PFSK-1 (cell line): Measurements from ENCODE around the gene HSD17B11.

Experiments used
- FOXP2 ChIP-seq: optimal IDR thresholded peaks from 2 replicates; pipeline ENCODE3; 2011; ENCODE audit warnings: borderline replicate concordance, control low read depth, inconsistent platforms; ENCODE audit not compliant: insufficient read depth; ENCODE audit errors: extremely low read length, extremely low read depth
- POLR2AphosphoS5 ChIP-seq: IDR thresholded peaks from 2 replicates; pipeline ENCODE4 v1.6.1; 2012; ENCODE audit warnings: low read depth, mild to moderate bottlenecking, control low read depth, low read length, moderate library complexity
- SIN3A ChIP-seq: IDR thresholded peaks from 2 replicates; pipeline ENCODE4 v1.6.1; 2012; ENCODE audit warnings: mild to moderate bottlenecking, low read length, moderate library complexity, borderline replicate concordance; ENCODE audit not compliant: insufficient read depth
- TAF1 ChIP-seq: IDR thresholded peaks from 2 replicates; pipeline ENCODE4 v1.6.1; 2012; ENCODE audit warnings: low read length, control low read depth, borderline replicate concordance; ENCODE audit not compliant: insufficient read depth
- TF ChIP-seq, protein P1 (sequence below), 2 experiments: IDR thresholded peaks; 2 replicates each; pipeline versions ENCODE4 v1.6.1 to v1.8.0; 2011 to 2012; ENCODE audit warnings: low read depth in 2 of 2, low read length in 2 of 2, control low read depth in 1 of 2, inconsistent platforms in 1 of 2, mild to moderate bottlenecking in 1 of 2, moderate library complexity in 1 of 2; ENCODE audit not compliant: insufficient read depth in 1 of 2

The HSD17B11 gene

DNA sequence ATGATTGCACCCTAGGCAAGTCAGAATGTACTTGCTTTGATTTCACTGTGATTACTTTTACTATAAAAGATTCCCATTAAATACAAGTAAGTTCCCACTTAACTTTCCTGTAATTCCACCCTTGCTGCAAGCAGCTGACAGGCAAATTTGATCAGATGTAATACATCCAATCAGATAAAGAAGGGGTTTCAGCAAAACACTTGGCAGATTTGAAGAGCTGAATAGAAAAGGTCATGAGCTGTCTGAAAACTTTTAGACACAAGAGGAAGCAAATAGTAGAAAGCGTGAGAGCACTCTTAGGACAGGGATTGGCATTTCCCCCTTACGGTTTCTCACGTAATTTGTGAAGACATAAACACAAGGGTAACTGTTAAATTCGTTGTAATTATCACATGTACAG, 91.1 kb downstream of the HSD17B11 start:
- TF ChIP-seq, protein P1, sequence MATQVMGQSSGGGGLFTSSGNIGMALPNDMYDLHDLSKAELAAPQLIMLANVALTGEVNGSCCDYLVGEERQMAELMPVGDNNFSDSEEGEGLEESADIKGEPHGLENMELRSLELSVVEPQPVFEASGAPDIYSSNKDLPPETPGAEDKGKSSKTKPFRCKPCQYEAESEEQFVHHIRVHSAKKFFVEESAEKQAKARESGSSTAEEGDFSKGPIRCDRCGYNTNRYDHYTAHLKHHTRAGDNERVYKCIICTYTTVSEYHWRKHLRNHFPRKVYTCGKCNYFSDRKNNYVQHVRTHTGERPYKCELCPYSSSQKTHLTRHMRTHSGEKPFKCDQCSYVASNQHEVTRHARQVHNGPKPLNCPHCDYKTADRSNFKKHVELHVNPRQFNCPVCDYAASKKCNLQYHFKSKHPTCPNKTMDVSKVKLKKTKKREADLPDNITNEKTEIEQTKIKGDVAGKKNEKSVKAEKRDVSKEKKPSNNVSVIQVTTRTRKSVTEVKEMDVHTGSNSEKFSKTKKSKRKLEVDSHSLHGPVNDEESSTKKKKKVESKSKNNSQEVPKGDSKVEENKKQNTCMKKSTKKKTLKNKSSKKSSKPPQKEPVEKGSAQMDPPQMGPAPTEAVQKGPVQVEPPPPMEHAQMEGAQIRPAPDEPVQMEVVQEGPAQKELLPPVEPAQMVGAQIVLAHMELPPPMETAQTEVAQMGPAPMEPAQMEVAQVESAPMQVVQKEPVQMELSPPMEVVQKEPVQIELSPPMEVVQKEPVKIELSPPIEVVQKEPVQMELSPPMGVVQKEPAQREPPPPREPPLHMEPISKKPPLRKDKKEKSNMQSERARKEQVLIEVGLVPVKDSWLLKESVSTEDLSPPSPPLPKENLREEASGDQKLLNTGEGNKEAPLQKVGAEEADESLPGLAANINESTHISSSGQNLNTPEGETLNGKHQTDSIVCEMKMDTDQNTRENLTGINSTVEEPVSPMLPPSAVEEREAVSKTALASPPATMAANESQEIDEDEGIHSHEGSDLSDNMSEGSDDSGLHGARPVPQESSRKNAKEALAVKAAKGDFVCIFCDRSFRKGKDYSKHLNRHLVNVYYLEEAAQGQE (IDR thresholded peaks at IDR 0.05; ENCODE audit: insufficient read depth in 1 of 2, low read depth in 2 of 2, low read length in 2 of 2), result no peak
- TF ChIP-seq POLR2AphosphoS5 (no peak), SIN3A (no peak), FOXP2 (no peak), TAF1 (no peak)

DNA sequence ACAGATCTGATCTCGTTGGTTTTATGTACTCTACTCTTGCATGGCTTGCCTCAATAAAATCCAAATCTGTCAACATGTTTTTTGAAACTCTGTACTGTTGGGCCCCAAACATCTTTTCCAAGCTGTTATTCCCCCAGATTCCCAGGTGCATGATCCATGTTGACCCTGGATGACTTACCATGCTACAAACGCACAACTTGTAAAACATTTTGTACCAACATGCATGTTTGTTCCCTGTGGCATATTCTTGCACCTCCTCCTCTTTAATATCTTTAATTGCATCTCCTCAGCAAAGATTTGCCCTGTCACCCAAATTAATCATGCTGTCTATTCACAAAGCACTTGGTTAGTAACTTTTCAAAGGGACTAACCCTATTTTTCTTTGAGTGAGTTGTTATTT, 92.6 kb downstream of the HSD17B11 start:
- no peak for TF ChIP-seq POLR2AphosphoS5
- TF ChIP-seq FOXP2, result no peak
- no peak for TF ChIP-seq TAF1
- TF ChIP-seq, protein P1 (IDR thresholded peaks at IDR 0.05; ENCODE audit: insufficient read depth in 1 of 2, low read depth in 2 of 2, low read length in 2 of 2), result no peak
- TF ChIP-seq SIN3A, result no peak

DNA sequence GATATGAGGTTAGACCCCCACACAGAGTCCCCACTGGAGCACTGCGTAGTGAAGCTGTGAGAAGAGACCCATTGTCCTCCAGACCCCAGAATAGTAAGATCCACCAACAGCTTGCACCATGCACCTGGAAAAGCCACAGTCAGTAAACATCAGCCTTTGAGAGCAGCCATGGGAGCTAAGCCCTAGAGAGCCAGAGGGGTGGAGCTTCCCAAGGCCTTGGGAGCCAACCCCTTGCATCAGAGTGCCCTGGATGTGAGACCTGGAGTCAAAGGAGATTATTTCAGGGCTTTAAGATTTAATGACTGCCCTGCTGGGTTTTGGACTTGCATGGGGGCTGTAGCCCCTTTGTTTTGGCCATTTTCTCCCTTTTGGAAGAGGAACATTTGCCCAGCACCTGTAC, 104.0 kb downstream of the HSD17B11 start:
- TF ChIP-seq FOXP2 (no peak), SIN3A (no peak), POLR2AphosphoS5 (no peak), TAF1 (no peak)
